GM21717 (cell line): ENCODE results near the gene CALN1.

ENCODE experiments used
- ATAC-seq: cut with Tn5 transposase; IDR thresholded peaks from one replicate; pipeline ENCODE4 v1.9.1; 2021; ENCODE audit warnings: mild to moderate bottlenecking, moderate library complexity; ENCODE audit not compliant: unreplicated experiment

Gene CALN1

DNA sequence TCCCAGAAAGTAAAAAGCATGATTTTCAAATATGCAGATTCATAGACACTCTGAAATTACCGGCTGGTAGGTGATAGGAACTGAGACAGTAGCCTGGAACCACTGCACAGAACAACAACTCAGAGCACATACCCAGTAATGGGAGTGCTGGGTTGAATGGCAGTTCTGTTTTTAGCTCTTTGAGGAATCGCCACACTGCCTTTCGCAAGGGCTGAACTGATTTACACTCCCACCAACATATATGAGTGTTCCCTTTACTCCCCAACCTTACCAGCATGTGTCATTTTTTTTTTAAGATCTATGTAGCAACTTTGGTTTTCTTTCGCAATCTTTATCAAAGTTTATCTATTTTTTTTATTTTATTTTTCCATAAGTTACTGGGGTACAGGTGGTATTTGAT, 358.8 kb downstream of the CALN1 start:
- ATAC-seq, result no peak

DNA sequence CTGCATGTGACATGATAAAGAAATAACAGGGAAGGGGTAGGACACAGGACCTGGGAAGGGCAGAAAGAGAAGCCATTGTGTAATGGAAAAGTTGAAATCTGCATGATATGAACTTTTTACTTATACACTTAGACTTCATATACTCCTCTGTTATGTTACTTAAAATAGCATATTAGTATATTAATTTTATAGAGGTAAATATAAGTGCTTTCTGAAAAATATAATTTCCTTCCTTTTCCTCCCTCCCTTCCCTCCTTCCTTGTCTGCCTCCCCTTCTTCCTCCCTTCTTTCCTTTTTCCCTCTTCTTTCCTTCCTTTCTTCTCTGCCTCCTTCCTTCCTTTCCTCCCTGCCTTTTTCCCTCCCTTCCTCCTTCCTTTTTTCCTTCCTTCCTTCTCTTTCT, 363.7 kb downstream of the CALN1 start:
- no peak for ATAC-seq

DNA sequence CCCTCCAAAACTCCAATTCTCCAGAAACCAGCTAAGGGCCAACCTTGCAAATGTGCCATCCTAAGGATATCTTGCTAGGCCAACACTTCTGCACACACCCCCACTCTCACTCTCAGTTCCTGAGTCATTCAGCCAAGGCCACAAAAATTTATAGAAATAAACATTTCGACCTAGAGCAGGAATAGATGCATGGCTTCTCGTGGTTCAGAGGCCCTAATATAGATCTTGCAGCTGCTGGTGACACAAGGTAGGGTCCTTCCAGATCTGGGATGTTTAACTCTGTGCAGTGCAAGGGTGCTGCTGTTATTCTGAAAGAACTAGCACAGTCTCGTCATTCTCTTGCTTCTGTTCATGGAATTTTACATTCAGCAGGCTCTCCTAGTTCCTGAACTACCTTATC, 369.3 kb downstream of the CALN1 start:
- ATAC-seq, result no peak

DNA sequence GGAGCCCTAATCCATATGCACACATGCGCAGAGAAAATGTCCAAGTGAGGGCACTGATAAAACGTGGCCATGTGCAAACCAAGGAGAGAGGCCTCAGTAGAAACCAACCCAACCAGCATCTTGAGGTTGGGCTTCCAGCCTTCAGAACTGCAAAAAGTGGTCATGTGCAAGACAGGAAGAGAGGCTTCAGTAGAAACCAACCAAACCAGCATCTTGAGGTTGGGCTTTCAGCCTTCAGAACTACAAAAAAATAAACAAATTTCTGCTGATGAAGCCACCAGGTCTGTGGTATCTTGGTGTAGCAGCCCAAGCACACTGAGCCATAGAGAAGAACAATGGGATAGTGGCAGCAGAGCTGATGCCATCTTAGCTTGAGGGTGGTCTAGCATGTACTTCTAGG, 371.5 kb downstream of the CALN1 start:
- ATAC-seq, result no peak

DNA sequence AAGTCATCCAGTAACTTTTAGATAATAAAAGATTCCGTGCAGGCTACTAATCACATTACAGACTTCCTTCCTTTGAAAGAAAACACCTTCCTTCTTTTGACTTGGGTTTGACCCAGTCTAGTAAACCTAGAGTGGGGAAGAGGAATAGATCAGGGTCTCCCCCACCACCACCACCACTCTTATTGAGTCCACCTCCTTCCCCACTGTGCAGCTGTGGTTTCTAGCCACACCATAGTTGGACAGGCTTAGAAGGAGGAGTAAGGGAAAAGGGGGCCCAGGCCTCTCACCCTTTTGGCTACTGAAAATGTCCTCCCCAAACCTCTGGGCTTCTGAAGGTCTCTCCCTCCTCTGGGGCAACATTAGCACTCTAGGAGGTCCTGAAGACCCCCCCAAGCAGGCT, 372.7 kb downstream of the CALN1 start:
- no peak for ATAC-seq

DNA sequence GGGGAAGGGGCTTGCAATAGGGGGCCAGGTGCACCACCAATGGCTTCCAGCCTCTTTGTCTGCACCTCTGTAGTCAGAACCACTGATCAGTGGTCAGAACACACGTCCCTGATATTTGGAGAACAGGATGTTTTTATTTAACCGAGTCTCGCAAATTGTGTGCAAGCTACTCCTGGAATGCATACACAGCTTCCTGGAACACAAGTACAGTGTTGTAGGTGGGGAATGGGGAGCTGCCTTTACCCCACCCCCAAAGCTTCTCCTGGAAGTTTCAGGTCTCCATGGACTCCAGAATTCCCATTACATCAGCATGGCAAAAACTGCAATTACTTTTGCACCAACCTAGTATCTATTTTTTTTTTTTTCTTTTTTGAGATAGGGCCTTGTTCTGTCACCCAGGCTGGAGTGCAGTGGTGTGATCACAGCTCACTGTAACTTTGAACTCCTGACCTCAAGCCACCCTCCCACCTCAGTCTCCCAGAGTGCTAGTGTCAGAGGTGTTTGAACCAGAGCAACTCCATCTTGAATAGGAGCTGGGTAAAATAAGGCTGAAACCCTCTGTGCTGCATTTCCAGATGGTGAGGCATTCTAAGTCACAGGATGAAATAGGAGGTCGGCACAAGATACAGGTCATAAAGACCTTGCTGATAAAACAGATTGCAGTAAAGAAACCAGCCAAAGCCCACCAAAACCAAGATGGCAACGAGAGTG, 374.0 kb downstream of the CALN1 start:
- ATAC-seq, result no peak

DNA sequence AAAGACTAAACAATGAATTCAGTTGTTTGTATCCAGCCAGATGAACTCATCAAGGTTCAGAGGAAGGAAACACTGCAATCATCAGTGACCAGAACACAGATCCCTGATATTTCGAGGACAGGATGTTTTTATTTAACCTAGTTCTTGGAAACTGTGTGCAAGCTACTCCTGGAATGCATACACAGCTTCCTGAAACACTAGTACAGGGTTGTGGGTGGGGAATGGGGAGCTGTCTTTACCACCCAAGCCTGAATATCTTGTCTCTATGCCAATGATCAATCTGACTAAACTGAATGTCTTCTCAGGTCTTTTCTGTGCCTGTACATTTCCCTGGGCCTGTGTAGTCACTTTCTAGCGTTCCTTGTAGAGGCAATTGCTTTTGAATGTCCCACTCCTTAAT, 374.6 kb downstream of the CALN1 start:
- ATAC-seq, result no peak

DNA sequence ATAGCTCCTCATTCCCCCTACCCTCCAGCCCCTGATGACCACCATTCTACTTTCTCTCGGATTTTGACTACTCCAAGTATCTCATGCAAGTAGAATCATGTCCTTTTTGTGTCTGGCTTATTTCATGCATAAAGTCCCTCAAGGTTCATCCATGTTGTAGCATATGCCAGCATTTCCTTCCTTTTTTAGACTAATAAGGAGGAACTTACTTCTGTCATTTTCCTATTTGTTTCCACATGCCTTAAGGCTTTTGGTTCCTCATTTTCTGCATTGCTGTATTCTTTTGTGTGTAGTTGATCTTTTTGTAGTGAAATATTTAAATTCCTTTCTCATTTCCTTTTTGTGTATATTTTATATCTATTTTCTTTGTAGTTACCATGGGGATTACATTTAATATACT, 376.9 kb downstream of the CALN1 start:
- no peak for ATAC-seq

DNA sequence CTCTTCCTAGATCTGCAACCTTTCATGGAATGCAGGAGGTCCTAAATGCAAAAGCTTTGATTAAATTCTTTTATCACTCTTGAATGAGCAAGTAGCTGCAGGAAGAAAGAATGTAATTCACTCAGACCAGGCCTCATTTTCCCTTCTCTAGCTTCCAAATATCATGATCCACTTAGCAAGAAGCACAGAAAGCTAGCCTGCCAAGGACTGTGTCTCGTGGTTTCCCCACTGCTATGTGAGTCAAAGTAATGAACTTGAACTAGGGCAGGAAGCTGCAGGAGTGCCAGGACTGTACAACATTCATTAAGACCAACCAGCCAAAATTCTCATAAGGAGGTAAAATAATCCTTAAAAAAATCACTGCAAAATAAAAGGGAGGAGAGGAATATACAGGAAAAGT, 379.2 kb downstream of the CALN1 start:
- no peak for ATAC-seq

DNA sequence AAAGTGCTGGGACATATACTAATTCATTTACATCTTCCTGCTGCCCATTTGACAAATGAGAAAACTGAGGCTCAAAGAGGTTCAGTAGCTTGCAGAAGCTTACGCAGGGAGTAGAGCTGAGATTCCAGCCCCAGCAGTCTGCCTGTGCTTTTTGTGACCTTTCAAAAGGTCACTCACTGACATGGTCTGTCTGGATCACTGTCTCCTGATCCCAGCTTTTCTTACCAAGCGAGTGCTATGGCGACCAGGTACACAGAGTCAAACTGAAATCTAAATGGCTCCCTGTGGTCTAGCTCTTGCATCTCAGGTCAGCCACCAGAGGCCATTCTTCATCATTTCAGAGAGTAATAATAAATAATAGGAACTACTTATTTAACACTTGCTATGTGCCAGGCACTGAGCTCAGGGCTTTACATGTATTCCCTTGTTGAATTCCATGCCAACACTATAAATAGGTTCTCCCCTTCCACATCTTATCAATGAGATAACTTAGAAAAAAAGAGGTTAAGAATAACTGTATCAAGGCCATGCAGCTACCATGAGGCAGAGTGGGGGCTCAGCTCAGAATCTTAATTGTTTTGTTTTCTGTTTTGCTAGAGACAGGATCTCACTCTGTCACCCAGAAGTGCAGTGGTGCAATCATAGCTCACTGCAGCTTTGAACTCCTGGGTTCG, 381.0 kb downstream of the CALN1 start:
- ATAC-seq, result no peak

DNA sequence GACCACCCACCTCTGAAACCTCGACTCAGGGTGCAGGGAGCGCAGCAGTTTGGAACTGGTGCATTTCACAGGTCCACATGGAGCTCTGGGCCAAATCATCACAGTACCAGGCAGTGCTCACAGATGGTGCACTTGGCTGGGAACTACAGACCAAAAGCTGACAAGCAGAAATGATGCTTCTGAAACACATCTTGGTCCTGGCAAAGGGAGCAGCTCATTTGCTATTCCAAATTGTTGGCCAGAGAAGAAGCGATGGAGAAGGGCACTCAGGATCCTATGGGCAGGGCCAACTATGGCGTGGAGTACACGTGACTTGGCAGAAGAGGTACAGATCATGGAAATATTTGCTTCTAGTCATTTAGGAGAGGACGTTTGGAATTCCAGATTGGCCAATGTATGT, 383.9 kb downstream of the CALN1 start:
- ATAC-seq, result no peak

DNA sequence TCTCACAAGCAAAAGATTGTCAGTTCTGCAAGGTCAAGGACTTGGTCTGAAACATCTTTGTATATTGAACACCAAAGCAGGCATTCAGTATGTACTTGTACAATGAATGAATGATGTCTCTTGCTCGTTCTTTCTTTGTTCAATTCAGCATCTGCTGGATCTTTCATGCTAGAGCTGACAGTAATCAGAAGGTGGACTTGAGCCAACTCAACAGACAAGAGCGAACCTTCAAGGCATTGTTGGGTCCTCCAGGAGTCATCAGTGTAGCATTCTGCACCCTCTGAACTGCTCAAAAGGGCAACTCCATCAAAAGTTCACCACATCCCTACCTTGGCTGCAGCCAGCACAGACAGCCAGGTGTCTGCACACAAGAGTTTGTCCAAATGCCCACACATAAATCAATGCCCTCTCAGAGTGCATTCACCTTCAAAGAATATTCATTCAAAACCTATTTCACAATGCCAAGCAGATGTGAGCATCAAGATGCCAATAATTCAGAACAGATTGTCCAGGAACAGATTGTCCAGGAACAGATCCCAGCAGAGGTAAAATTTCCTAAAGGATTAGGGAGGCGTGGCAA, 386.7 kb downstream of the CALN1 start:
- no peak for ATAC-seq

DNA sequence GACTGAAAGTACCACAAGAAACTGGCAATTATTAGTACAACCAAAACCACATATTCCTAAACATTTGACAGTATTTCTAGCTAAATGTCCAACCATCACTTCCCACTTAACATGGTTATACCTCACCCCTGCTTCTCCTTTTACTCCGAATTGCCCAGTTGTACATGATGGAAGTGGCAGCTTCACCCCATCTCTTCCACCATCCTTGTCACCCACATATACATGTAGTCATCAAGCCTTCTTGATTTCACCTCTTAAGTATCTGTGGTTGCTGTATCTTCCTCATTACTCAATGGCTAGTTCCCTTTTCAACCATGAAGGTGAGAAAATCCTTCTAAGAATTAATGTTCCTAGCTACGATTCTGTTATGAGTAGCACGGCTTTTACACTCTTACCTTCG, 388.2 kb downstream of the CALN1 start:
- no peak for ATAC-seq

DNA sequence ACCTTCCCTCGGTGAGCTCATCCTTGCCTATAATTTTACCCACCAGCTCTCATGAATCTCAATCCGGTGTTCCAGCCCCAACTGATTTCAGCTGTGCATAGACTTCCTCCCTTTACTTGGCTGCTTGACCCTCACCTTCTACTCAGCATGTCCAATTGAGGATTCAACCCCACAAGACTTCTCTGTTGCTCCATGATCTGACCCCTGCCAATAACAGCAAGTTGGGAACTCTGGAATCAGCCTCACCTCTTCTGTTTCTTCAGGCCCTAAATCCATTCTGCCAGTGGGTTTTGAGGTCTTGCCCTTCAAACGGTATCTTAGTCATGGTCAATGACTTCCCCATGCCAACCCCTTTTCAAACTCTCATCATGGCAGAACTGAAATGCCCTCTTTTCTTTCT, 390.4 kb downstream of the CALN1 start:
- no peak for ATAC-seq

DNA sequence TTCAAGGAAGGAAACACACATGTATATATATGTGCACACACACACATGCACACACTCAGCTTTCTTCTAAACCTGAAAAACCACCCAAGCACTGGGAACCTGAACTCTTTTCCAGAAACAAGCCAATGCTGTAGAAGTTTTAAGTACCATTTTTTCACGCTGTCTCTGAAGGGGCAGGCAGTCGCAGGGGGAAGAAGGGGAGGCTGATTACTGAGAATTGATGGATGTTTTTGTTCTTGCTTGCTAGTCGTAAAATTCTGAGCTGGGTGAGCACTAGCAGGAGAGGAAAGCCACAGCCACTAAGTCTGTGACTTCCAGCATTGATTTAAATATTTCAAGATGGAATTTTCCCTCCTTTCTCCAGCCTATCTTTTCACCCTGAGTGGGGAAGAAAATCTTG, 391.8 kb downstream of the CALN1 start:
- ATAC-seq, result no peak

DNA sequence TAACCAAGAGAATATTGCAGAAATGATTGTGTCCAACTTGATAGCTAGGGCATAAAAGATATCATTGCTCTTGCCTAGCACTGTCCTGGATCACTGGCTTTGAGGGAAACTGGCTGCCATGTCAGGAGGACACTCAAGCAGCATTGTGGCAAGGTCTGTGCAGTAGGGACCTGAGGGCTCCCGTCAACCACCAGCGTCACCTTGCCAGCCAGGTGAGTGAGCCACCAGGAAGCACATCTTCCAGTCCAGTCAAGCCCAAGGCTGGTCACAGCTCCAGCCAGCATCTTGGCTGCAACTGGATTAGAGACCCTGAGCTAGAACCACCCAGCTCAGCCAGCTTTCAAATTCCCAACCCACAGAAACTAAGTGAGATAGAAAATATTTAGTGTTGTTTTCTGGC, 392.7 kb downstream of the CALN1 start:
- no peak for ATAC-seq

DNA sequence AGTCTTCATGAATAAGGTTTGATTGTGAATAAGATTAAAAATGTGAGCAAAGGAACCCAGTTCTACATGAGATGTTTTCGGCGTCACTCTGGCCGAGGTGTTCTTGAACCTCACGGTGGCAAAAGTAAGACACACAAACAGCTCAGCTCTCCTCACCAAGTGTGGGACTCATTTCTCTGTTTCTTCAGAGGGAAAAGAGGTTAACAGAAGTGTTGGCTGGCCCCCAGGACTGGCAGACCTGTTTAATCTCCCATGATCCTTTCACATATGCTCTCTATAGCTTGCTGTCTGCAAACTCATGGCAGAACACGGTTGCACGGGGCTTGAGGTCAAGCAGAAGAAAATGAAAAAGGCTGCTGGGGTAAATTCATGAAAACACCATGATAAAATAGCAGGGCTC, 394.4 kb downstream of the CALN1 start:
- no peak for ATAC-seq

DNA sequence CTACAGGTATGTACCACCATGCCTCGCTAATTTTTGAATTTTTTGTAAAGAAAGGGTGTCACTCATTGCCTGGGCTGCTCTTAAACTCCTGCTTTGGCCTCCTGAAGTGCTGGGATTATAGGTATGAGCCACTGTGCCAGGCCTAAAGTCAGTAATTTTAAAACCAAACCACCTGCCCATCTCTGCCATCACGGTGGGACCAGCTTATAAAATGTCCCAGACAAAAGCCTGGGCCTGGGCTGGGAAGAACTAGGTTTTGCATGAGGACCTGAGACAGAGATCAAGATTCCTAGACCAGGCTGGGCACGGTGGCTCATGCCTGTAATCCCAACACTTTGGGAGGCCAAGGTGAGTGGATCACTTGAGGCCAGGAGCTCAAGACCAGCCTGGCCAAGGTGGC, 395.6 kb downstream of the CALN1 start:
- ATAC-seq, result no peak

DNA sequence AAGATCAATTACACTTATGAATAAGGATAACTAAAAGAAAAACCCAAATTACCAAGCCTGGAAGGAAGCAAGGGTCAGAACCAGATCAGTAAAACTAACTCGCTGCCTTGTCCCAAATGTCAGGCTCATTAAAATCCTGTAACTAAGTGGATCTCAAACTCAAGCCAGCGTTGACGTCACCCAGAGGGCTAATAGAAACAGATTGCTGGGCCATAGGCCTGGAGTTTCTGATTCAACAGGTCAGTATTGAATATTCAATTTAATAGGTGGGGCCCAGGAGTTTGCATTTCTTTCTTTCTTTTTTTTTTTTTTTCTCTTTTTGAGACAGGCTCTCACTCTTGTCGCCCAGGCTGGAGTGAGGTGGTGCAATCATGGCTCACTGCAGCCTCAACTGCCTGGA, 397.0 kb downstream of the CALN1 start:
- no peak for ATAC-seq

DNA sequence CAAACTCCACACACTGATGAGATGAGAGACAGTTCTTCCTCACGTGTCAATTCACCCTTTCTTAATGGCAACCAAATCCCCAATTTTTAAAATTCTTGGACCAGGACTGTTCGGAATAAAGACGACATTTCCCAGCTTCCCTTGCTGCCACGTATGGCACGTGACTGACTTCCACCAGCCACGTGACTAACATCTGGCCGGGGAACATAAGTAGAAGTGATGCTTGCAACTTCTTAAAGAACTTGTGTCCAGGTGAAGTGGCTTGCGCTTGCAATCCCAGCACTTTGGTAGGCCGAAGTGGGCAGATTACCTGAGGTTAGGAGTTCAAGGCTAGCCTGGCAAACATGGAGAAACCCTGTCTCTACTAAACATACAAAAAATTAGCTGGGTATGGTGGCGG, 405.1 kb downstream of the CALN1 start:
- no peak for ATAC-seq

DNA sequence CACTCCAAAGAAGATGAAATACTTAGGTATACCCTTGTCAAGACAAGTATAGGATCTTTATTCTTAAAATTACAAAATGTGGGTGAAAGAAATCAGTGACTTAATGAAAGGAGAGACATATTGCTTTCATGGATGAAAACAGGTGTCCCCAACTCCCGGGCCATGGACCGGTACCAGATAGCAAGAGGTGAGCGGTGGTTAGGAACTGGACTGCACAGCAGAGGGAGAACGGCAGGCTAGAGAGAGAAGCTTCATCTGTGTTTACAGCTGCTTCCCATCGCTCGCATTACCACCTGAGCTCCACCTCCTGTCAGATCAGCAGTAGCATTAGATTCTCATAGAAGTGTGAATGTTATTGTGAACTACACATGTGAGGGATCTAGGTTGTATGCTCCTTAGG, 408.9 kb downstream of the CALN1 start:
- no peak for ATAC-seq

DNA sequence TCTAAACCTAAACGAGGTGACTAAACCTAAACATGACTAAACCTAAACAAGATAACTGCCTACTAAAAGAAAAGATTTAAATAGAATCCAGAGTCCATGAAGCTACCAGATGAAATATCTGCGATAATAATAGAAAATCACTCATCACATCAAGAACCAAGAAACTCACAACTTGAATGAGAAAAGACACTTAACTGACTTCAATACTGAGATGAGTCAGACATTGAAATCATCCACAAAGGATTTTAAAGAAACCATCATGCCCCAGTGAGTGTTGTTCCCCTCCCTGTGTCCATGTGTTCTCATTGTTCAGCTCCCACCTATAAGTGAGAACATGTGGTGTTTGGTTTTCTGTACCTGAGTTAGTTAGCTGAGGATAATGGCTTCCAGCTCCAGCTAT, 416.0 kb downstream of the CALN1 start:
- no peak for ATAC-seq

DNA sequence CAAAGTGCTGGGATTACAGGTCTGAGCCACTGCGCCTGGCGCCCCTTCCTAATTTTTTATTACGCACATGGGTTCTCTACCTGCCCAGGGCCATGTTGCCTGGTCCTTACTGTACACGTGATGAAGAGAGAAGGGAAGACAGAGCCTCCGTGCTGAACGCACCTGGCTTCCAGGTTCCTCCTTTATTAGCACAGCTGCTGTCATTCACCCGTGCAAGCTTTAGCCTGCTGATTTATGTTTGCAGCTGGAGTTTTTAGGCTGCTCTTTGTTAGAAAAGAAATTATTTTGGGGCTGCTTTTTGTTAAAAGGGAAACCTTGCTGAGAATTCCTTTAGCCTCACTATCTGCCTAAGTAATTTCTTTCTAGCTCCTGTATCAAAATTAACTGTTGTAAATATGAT, 417.0 kb downstream of the CALN1 start:
- ATAC-seq, result no peak
